Activated T-cell treated with anti-CD3 and anti-CD28 coated beads, Interleukin-2, amount 50 U/mL, for 48 hours (primary cell): ENCODE measurements around the gene PLA2G4A.

Experiments
- DNase-seq, 2 experiments: peaks; one replicate each; pipeline ENCODE4 v3.0.0-alpha.2; 2020

The PLA2G4A gene

GRCh38 chr1:186828611-186829454 lies at the start of gene PLA2G4A:
Gene PLA2G4A, plus strand, starts transcription at chr1:186828949. Its CDS starts 25,406 bp downstream, at chr1:186854355.
- peak in 1 of 2 experiments; percentile 17 for DNase-seq

GRCh38 chr1:186780076-186780475 lies 48.7 kb upstream of the PLA2G4A start:
- DNase-seq: no peak

- DNase-seq: no peak
Observed at GRCh38 chr1:186781730-186782129, 47.0 kb upstream of the PLA2G4A start.

GRCh38 chr1:186782791-186783190 lies 46.0 kb upstream of the PLA2G4A start:
- no peak for DNase-seq

- no peak for DNase-seq
Observed at GRCh38 chr1:186783193-186783592, 45.6 kb upstream of the PLA2G4A start.

GRCh38 chr1:186785503-186785902 lies 43.2 kb upstream of the PLA2G4A start:
- no peak for DNase-seq

GRCh38 chr1:186790101-186790500 lies 38.6 kb upstream of the PLA2G4A start:
- no peak for DNase-seq

GRCh38 chr1:186792870-186793581 lies 35.7 kb upstream of the PLA2G4A start:
- no peak for DNase-seq

GRCh38 chr1:186793582-186793927 lies 35.2 kb upstream of the PLA2G4A start:
- DNase-seq: no peak

- no peak for DNase-seq
Observed at GRCh38 chr1:186798960-186799688, 29.6 kb upstream of the PLA2G4A start.

GRCh38 chr1:186799689-186800054 lies 29.1 kb upstream of the PLA2G4A start:
- no peak for DNase-seq

- no peak for DNase-seq
Observed at GRCh38 chr1:186802388-186802787, 26.4 kb upstream of the PLA2G4A start.

GRCh38 chr1:186804679-186805078 lies 24.1 kb upstream of the PLA2G4A start:
- no peak for DNase-seq

GRCh38 chr1:186806477-186806876 lies 22.3 kb upstream of the PLA2G4A start:
- no peak for DNase-seq

- DNase-seq: no peak
Observed at GRCh38 chr1:186807163-186807562, 21.6 kb upstream of the PLA2G4A start.

- DNase-seq: no peak
Observed at GRCh38 chr1:186811892-186812291, 16.9 kb upstream of the PLA2G4A start.

GRCh38 chr1:186812570-186812969 lies 16.2 kb upstream of the PLA2G4A start:
- DNase-seq: no peak

GRCh38 chr1:186813420-186813819 lies 15.3 kb upstream of the PLA2G4A start:
- DNase-seq: no peak

GRCh38 chr1:186819126-186819525 lies 9.6 kb upstream of the PLA2G4A start:
- DNase-seq: no peak

- no peak for DNase-seq
Observed at GRCh38 chr1:186819563-186819962, 9.2 kb upstream of the PLA2G4A start.

- DNase-seq: no peak
Observed at GRCh38 chr1:186829686-186830587, 1.2 kb downstream of the PLA2G4A start.

- no peak for DNase-seq
Observed at GRCh38 chr1:186831168-186831567, 2.4 kb downstream of the PLA2G4A start.
